Fibroblast of skin of right biceps (primary cell): ENCODE data around the gene KCNK4.
"Not testable (repeated sequence)": the region's sequence is repeated elsewhere in the genome, so short reads cannot be mapped to it uniquely, and the experiment has no call there.

Source experiments
- DNase-seq: peaks from one replicate; pipeline ENCODE4 v3.0.0-alpha.2; 2013

Gene KCNK4

GRCh38 chr11:64292460-64293254 is 1.6 kb downstream of the KCNK4 start:
- DNase-seq, result no peak

GRCh38 chr11:64294774-64295173 is 3.7 kb downstream of the KCNK4 start:
- DNase-seq, result no peak

DNA sequence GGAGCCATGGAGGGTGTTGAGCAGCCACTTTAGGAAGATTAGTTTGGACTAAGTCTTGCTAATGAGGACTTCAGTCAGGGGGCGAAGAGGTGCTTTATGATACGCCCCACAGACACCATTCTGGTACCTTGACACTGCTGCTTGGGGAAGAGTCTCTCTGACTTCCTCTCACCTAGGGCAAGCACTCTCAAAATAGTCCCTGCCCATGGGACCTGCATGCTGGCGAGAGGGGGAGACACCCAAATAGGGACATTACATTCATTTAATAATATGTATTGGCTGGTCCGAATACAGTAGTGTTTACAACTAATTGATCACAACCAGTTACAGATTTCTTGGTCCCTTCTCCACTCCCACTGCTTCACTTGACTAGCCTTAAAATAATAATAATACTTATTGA is 4.7 kb downstream of the KCNK4 start:
- no peak for DNase-seq

GRCh38 chr11:64296236-64296635 is 5.1 kb downstream of the KCNK4 start:
- DNase-seq, result no peak

- no peak for DNase-seq
These were observed 6.0 kb downstream of the KCNK4 start for GRCh38 chr11:64296830-64297698.

GRCh38 chr11:64297699-64298358 is 6.7 kb downstream of the KCNK4 start:
- no peak for DNase-seq

GRCh38 chr11:64298966-64299846 is 8.1 kb downstream of the KCNK4 start:
- DNase-seq, result no peak

DNA sequence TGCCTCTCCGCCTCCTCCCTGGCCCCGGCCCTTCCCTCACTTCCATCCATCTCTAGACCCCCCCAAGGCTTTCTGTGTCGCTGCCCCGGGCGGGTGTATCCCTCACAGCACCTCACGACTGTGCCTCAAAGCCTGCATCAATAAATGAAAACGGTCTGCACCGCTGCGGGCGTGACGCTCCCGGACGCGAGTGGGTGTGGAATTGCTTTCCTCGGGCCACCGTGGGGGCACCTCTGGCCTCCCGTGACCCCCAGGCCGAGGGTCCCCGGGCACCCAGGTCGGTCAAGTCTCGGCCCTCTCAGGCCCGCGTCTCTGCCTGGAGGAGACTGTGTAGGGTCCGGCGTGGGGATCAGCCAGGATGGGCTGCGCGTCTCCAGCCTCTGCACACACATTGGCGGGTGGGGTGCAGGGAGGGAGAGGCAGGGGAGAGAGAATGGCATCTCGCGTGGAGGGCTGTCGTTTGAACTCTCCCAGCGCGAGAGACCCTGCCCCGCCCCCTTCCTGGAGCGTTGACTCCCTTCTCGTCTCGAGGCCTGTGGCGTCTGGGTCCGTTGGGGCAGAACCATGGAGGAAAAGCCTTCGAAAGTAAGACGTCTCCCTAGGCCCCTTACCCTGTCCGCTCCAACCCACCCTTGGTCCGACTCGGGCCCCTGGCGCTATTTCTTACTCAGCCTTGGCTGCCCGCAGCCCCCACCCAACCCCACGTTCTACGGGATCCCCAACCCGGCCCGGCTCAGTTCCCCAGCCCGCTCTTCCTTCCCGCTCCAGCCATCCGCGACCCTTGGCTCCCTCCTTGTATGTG is 8.9 kb downstream of the KCNK4 start, which contains the start of gene CATSPERZ:
Gene CATSPERZ (plus strand): TSS at position 512 of the 802 bp plus-strand sequence. CDS start 53 bp downstream, at position 565.
- no peak for DNase-seq

DNA sequence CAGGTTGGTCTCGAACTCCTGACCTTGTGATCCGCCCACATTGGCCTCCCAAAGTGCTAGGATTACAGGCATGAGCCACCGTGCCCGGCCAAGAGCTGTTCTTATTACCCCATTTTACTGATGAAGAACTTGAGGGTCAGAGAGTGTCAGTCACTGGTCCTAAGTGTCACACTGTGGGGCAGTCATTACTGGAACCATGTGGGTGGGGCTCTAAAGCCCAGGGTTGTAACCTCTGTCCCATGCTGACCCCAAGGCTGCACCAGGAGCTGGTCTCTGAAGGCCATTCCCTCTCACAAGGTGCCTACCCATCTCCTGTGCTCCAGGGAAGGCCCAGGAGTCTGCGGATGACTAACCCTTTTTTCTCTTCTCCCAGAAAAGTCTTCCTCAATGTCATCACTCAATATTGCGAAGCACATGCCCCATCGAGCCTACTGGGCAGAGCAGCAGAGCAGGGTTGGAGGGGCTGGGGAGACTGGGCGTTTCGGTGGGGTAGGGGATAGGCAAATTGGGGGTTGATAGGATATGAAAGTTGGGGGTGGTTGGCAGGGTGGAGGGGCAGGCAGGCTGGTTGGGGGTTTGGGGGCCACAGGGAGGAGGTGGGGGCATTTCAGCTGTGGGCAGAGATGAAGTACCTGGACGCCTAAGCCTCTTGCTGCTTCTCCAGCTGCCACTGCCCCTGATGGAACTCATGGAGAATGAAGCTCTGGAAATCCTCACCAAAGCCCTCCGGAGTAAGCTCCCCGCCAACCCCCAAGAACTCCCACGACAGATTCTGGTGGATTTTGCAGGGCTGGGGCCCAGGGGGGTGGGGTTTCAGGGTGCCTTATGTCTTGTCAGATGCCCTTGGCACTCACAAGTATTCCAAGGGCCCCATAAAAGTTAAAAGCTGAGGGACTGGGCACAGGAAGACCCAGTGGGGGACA is 12.3 kb downstream of the KCNK4 start:
- DNase-seq, result no peak

GRCh38 chr11:64304032-64304315 is 12.9 kb downstream of the KCNK4 start:
- no peak for DNase-seq

DNA sequence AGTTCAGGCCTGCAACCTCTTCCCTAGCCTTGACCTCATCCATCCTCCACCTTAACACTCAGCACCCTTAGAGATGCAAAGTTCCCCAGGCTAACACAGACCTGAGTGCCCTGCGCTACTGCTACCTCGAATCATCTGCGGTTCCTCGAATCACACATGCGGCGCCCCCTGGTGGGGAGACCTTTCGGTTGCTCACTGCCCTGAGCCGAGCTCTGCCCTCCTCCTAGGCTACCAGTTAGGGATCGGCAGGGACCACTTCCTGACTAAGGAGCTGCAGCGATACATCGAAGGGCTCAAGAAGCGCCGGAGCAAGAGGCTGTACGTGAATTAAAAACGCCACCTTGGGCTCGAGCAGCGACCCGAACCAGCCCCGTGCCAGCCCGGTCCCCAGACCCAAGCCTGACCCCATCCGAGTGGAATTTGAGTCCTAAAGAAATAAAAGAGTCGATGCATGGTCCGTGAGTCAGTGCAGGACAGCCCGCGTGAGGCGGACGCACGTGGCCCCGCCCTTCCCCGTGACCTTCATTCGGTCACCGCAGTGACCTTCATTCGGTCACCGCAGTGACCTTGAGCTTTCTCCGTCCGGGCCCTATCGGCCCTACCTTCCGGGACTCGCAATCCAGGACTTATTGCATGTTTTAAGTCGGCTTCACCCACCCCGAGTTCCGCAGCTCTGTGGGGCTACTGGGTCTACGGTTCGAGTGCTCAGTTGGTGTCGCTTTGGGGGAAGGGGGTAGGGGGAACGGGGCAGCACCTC is 13.4 kb downstream of the KCNK4 start:
- peak; percentile 86 for DNase-seq

DNA sequence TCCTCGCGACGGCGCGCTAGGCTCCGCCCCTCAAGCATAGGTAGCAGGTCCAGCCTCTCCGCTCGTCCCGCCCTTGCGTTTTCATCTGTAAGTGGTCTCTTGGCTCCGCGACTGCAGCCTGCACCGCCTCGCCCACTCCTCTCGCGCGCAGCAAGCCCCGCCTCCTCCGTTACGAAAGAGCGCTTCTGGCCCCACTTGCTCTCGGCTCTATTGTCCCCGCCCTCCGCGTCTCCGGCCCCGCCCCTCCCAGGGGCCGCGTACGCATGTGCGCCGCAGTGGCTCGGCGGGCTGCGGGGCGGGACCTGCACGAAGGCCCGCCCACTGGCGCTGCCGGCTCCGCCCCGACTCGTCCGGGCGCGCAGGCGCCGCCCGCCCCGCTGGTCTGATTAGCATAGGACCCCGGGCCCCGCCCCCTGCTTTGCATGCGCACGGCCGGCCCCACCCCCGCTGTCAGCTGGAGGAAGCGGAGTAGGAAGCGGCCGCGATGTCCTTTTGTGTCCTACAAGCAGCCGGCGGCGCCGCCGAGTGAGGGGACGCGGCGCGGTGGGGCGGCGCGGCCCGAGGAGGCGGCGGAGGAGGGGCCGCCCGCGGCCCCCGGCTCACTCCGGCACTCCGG is 14.1 kb downstream of the KCNK4 start, which contains the start of gene ESRRA:
Gene ESRRA (plus strand): TSS at position 450 of the 616 bp plus-strand sequence. CDS start 1,656 bp downstream, outside the sequence.
- DNase-seq, result peak; percentile 97

GRCh38 chr11:64305691-64306562 is 14.8 kb downstream of the KCNK4 start:
- peak; percentile 58 for DNase-seq

- no peak for DNase-seq
These were observed 15.4 kb downstream of the KCNK4 start for GRCh38 chr11:64306563-64306875.

DNA sequence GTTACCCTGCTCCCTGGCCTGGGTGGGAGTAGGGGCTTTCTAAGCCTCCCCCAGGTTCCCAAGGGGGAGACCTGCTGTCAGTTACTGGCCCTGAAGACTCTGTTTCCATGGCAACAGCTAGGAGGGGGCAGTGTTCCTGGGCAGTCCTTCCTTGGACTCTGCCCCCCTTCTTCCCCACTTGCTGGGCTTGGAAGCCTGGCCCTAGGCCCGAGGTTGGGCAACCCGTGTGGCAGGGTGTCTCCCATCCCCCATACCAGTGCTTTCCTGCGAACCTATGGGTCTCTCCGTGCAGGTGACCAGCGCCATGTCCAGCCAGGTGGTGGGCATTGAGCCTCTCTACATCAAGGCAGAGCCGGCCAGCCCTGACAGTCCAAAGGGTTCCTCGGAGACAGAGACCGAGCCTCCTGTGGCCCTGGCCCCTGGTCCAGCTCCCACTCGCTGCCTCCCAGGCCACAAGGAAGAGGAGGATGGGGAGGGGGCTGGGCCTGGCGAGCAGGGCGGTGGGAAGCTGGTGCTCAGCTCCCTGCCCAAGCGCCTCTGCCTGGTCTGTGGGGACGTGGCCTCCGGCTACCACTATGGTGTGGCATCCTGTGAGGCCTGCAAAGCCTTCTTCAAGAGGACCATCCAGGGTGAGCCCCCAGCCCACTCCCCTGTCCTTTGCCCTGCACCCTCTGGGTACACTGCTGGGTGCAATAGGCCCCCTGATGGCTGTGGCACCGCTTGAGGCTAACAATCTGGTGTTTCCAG is 15.9 kb downstream of the KCNK4 start:
- no peak for DNase-seq

DNA sequence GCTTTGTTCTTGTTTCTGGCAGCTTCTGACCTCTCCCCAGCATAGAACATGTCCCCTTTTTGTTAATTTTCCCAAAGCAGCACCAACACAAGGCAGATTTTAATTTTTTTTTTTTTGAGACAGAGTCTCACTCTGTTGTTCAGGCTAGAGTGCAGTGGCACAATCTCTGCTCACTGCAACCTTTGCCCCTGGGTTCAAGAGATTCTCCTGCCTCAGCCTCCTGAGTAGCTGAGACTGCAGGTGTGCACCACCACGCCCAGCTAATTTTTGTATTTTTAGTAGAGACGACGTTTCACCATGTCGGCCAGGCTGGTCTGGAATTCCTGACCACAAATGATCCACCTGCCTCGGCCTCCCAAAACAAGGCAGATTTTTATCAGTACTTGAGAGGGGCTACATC is 16.7 kb downstream of the KCNK4 start:
- not testable (repeated sequence) for DNase-seq

DNA sequence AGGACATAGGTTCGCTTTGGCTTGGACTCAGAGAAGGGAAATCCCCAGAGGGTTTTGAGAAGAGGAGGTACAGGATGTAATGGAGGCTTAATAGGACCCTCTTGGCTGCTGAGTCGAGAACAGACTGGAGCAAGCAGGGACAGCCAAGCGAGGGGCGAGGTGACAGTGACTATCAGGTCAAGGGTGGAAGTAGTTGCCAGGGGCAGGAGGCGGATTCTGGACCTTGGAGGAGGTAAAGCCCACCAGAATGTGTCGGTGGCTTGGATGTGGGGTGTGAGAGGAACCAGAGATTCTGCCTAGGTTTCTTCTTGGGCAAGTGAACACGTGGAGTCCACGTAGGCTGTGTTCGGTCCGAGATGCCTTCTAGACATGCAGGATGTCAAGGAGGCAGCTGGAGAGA is 21.8 kb downstream of the KCNK4 start:
- DNase-seq, result no peak
